COLO668 (cell line): ENCODE measurements around the gene SPATA45.
"Not testable (repeated sequence)": the region's sequence is repeated elsewhere in the genome, so short reads cannot be mapped to it uniquely, and the experiment has no call there.

Experiments
- DNase-seq: peaks from one replicate; lab custom pipeline; 2025; ENCODE audit not compliant: unreplicated experiment; lab: John Stamatoyannopoulos, UW

SPATA45 gene

DNA sequence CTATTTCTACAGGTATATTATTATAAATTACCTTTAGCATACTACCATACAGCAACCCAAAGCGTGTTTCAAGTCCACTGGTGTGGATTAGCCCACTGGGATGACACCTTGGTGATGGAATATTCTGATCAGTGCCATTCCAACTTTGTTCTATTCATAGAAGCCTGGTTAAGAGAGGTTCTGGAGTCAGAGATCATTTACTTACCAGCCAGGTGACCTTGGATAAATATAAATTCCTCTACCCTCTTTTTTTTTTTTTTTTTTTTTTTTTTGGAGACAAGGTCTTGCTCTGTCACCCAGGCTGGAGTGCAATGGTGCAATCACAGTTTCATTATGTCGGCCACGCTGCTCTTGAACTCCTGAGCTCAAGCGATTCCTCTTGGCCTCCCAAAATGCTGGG is at the start of gene SPATA45:
TSS of gene SPATA45 (minus strand) at position 101 of the 400 bp plus-strand sequence. CDS start 11,500 bp downstream, outside the sequence.
- no peak for DNase-seq

DNA sequence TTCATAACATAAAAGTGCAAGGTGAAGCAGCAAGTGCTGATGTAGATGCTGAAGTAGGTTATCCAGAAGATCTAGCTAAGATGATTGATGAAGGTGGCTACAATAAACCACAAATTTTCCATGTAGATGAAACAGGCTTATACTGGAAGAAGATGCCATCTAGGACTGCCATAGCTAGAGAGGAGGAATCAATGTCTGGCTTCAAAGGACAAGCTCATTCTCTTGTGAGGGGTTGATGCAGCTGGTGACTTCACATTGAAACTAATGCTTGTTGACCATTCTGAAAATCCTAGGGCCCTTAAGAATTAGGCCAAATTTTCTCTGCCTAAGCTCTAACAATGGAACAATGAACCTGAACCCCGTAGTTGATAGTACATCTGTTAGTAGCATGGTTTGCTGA is 44.7 kb upstream of the SPATA45 start:
- no peak for DNase-seq

DNA sequence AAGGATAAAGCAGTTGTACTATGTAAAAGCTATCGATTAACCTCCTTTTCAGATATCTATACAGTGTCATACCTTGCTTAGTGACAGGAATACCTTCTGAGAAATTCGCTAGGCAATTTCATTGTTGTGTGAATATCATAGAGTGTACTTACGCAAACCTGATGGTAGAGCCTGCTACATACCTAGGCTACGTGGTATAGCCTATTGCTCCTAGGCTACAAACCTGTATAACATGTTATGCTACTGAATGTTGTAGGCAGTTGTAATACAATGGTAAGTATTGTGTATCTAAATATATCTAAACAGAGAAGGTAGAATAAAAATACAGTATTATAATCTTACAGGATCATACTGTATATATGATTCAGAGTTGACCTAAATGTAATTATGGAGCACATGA is 37.1 kb upstream of the SPATA45 start:
- DNase-seq = no peak

DNA sequence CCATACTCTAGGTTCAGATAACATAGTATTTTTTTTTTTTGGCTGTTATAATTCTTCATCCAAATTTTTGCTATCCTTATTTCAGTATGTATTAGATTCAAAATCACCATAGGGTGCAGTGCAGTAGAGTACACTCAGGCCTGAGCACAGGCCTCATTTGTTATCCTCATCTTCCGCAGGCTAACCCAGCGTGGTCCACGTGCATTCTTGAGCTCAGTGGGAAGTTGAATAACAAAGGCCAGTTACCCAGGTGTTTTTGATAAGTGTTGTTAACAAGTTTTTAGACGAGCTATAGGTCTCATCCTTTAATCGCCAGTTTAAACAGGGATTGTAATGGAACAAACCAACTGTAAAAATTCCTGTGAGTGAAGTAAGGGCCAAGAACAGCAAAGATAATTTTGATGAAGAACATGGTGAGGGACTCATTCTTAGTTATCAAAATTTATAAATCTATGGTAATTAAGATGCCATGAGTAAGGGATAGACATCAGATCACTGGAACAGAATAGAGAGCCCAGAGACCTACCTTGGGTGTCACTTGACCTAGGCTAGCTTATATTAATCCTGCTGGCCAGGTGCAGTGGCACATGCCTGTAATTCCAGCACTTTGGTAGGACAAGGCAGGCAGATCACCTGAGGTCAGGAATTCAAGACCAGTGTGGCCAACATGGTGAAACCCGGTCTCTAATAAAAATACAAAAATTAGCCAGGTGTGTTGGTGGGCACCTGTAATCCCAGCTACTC is 32.7 kb upstream of the SPATA45 start:
- no peak for DNase-seq

DNA sequence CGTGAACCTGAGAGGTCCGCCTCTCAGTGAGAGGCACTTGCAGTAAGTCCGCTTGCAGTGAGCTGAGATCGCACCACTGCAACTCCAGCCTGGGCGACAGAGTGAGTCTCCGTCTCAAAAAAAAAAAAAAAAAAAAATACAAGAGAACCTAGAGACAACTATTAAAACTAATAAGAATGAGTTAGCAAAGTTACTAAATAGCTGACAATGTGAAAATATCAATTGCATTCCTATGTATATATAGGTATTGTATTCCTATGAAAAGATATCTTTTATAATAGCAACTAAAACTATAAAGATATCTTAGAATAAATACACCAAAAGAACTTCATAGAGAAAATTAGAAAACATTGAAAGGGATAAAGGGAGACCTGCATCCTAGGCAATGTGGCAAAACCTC is 31.0 kb upstream of the SPATA45 start:
- no peak for DNase-seq

DNA sequence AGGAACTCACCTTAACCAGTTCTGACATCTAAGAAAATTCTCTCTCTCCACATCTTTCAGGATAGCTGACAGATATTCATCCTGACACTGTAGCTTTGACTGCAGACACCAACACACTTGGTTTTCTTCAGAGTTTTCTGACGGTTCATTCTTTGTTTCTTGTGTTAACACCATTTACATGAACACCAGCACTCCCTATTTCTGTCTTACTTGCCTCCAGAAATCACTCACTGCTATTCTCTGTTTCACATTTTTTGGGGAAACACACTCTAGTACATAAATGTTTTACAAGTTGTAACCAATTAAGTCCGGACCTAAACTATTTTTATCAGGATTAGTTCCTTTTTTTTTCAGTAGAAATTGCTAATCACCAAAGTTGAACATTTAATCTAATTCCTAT is 26.1 kb upstream of the SPATA45 start:
- DNase-seq = no peak

DNA sequence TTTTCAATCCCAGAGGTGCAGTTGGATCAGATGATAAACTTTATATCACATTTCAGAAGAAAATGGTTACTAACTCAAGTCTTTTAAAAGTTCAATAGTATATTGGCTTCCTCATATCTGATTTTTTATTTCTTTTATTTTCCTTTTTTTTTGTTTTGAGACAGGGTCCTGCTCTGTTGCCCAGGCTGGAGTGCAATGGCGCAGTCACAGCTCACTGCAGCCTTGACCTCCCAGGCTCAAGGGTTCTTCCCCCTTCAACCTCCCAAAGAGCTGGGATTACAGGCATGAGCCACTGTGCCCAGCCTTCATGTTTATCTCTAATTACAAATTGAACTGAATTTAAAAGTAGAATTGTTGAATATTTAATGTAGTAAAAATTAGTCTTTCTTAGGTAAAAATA is 24.5 kb upstream of the SPATA45 start:
- DNase-seq = no peak

DNA sequence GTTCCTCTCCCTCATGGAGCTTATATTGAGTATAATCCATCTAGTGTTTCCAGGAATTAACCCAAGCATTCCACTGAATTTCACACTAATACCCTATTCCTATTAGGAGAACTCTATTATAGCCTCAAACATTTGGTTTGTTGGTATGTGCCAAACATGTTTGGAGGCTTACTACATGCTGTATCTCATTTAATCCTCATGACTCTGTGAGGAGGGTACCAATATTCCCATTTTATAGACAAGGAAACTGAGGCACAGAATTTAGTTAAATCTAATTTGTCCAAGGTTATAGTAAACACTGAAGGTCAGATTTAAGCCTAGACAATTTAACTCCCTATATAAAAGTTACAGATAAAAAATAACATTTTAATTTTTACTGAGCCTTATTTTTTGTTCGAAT is 19.7 kb upstream of the SPATA45 start:
- DNase-seq = no peak

DNA sequence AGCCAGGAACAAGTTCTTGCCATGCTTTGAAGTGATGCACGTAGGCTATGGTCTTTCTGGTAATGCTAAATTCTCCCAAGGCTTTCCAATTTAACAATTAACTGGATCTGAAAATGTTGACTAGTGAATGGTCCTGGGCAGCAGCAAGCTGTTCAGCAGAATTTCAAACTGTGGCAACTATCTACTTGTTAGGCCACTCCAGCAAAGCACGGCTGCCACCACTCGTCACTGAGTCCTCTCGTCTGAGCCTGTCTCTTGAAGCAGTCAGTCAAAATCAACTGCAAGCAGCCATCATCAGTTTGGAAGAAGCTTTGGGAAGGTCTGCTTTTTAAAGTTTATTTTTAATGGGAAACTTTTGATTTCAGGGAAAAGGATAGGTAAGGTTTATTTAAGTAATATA is 16.8 kb upstream of the SPATA45 start:
- DNase-seq = no peak

DNA sequence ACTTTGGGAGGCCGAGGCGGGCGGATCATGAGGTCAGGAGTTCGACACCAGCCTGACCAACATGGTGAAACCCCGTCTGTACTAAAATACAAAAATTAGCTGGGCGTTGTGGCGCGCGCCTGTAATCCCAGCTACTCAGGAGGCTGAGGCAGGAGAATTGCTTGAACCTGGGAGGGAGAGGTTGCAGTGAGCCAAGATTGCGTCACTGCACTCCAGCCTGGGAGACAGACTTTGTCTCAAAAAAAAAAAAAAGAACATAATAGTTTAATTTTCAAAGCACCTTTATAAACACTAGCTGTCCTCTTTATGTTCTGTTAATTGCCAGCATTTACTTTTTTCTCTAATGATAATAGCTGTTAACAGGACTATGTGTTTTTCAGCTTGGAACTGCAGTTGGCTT is 15.9 kb upstream of the SPATA45 start:
- not testable (repeated sequence) for DNase-seq

DNA sequence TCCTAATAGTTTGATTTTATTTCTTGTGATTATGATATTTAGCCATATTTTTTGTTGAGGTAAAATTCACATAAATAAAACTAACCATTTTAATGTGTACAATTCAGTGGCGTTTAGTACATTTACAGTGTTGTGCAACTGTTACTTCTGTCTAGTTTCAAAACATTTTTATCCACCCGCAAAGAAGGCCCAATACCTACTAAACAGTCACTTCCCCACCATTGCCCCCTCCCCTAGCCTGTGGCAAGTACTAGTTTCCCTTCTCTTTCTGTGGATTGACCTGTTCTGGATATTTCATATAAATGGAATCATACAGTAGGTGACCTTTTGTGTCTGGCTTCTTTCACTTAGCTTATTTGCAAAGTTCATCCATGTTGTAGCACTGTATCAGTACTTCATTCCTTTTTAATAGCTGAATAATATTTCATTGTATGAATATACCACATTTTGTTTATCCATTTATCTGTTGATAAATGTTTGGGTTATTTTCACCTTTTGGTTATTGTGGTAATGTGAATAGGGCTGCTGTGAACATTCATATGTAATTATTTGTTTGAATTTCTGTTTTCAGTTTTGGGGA is 14.8 kb upstream of the SPATA45 start:
- DNase-seq = no peak

DNA sequence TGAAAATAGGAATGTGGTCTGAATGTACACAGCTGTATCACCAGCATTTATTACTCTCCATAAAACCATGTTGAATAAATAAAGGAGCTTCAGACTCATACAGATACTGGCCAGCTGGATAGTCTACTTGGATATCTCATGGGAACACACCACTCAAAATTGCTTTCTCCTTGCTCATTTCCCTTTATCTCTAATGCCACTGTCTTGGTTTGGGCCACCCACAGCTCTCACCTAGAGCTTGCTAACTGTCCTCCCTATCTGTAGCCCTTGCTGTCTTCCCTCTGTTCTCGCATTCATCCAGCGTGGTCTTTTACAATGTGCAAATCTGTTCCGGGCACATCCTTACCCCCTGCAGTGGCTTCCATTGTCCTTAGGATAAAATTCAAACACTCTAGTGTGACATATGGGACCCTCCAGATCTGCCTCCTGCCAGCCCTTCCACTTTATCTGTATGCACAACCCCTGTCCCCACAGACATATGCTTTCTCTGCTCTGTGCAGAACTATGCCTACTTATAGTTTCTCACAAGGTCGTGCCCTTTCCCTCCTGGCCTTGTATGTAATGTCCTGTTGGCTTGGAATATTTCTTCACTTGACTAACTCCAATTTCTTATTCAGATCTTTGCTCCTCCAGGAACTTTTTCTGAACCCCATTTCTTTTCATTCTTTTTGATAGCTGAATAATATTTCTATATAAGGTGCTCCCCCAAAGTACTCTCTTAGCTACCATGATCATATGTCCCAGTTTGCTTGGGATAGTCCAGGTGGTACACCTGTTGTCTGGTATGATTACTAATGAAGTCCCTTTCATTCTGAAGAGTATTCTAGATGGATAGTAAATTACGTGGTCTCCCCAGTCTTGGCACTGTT is 13.5 kb upstream of the SPATA45 start:
- DNase-seq = peak; percentile 28

DNA sequence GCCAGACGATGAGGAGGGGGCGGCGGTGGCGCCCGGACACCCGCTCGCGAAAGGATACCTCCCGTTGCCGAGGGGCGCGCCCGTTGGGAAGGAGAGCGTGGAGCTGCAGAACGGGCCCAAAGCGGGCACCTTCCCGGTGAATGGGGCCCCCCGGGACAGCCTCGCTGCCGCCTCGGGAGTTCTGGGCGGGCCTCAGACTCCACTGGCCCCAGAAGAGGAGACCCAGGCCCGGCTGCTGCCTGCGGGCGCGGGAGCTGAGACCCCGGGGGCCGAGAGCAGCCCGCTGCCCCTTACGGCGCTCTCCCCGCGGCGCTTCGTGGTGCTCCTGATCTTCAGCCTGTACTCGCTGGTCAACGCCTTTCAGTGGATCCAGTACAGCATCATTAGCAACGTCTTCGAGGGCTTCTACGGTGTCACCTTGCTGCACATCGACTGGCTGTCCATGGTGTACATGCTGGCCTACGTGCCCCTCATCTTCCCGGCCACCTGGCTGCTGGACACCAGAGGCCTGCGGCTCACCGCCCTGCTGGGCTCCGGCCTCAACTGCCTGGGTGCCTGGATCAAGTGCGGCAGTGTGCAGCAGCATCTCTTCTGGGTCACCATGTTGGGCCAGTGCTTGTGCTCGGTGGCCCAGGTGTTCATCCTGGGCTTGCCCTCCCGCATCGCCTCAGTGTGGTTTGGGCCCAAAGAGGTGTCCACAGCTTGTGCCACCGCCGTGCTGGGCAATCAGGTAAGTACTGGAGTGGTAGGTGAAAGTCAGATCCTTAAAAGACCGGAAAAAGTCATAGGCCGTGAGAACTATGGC is 11.2 kb upstream of the SPATA45 start:
- DNase-seq = peak; percentile 64

DNA sequence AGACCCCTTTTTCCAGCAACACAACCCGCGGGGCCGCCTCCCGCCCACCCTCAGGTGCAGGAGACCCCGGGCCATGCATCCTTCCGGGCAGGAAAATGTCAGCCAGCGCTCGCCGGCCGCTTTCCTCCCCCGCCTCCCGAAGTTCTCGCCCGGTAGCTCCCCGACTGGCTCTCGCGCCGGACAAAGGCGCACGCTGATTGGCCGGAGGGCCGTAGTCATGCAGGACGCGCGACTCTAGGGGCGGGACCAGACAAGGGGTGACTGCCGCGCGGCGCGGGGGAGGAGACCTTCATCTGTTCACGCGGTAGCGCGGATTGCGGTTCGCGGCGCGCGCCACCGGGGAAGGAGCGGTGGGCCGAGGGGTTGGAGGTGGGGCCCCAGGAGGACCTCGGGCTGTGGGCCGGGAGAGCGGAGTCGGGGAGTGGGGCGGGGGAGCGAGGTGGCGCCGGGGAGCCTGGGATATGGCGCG is 10.6 kb upstream of the SPATA45 start, which contains the start of gene FLVCR1:
TSS of gene FLVCR1 (plus strand) at position 284 of the 469 bp plus-strand sequence. CDS start at position 462, 178 bp downstream.
- DNase-seq = peak; percentile 99

DNA sequence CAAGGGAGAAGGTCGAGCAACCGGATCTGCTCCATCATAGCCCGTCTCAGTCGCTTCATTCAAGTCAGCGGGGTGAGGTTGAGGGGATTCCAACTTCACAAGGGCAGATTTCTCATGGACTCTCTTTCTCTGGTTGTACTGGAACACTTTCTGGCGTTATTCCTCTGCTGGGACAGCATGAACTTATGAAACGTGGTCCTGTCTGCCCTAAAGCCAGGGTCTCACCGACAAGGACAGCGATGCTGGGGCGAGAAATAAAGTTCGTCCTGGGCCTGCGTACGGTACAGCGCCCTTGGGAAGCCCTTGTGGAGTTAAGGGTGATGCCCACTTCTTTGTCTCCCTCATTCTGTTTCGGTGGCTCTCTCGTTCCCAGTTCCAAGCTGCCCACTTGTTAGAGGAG is 9.3 kb upstream of the SPATA45 start:
- no peak for DNase-seq

DNA sequence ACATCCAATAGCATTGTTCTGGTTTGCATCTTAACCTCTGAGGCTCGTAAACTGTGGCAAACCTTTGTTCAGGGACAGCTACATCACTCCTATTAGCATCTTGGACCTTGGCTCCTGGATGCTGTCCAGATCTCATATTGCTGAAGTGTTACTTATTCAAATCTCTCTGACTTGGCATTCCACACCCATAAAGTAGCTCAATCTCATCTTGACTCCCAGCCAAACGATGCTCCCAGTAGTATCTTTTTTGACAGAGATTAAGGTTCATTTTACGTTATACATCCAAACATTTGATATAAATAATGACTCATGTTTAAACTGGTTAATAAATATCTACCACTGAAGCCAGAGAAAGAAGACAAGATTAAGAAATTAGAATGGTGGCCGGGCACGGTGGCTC is 6.2 kb upstream of the SPATA45 start:
- no peak for DNase-seq

DNA sequence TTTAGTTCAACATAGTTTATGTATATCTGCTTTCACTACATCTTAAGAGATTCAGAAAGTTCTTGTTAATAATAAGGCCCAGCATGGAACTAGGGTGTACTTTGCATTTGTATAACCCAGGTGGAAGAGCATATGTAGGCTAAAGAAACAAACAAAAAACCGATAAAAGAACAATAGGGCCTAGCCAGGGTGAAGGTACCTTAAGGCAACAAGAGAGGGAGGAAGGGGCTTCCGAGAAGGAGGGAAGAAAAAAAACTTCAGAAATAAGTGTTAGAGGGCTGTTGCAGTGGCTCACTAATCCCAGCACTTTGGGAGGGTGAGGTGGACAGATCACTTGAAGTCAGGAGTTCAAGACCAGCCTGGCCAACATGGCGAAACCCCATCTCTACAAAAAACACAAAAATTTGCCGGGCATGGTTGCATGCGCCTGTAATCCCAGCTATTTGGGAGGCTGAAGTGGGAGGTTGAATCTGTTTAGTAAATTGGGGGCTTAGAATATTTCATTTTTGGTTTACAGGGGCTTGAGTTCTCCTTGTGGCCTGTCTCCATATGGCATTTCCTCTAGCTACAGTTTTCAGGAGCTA is 4.7 kb upstream of the SPATA45 start:
- DNase-seq = no peak

DNA sequence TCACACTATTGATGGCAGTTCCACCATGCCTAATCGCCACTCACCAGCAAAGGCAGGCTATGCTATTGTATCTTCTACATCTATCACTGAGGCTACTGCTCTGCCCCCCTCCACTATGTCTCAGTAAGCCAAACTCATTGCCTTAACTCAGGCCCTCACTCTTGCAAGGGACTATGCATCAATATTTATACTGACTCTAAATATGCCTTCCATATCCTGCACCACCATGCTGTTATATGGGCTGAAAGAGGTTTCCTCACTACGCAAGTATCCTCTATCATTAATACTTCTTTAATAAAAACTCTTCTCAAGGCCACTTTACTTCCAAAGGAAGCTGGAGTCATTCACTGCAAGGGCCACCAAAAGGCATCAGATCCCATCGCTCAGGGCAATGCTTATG is 2.9 kb downstream of the SPATA45 start:
- not testable (repeated sequence) for DNase-seq

DNA sequence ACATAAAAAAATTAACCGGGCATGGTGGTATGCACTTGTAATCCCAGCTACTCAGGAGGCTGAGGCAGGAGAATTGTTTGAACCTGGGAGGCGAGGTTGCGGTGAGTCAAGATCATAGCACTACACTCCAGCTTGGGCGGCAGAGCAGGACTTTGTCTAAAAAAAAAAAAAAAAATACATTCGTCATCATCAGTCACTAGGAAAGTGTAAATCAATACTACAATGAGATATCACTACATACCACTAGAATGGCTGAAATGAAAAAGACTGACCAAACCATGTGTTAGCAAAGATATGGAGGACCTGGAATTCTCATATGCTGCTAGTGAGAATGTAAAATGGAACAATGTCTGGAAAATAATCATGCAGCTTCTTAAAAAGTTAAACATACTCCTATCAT is 9.3 kb downstream of the SPATA45 start:
- DNase-seq = no peak
